Endothelial cell of umbilical vein (primary cell): Measurements from ENCODE around the gene BRINP2. TPM values are rescaled to one million over a fixed set of nuclear protein-coding genes. Genes with fewer than 3 reads are reported as not detected.

Source experiments
- BruUV-seq: library from RNA; stranded (reverse); fragments of 400-500 nt; replicated peaks from 2 replicates; lab custom pipeline; 2021; lab: Mats Ljungman, UMichigan
- CTCF ChIA-PET: fragments of 300-600, 350-600 bp; sonication (Branson Sonifier 250); formaldehyde crosslinking; loops from one replicate; lab custom pipeline; 2021; ENCODE audit warnings: antibody characterized with exemption, inconsistent platforms; lab: Charles Lee
- POLR2A ChIA-PET: fragments of 300-600, 350-600 bp; sonication (Branson Sonifier 250); formaldehyde crosslinking; loops from one replicate; lab custom pipeline; 2021; ENCODE audit warnings: antibody characterized with exemption, inconsistent platforms; lab: Charles Lee
- DNase-seq: peaks from one replicate; pipeline ENCODE4 v3.0.0-alpha.2; 2011; ENCODE audit warnings: low read depth, low spot score
- FAIRE-seq: peaks from 2 replicates; lab custom pipeline; 2011; peaks lifted over from hg19 to GRCh38; lab: Jason Lieb, UNC
- H2AFZ ChIP-seq: 2 replicates; pipeline ENCODE4 v1.6.0; 2012; ENCODE audit warnings: low read depth, low read length, control low read depth, inconsistent platforms
- H3K27ac ChIP-seq: 2 replicates; pipeline ENCODE4 v1.5.1; 2011; ENCODE audit warnings: low read depth, mild to moderate bottlenecking, control low read depth, low read length, moderate library complexity; ENCODE audit not compliant: insufficient read depth
- H3K27me3 ChIP-seq, 2 experiments: 2 replicates each; pipeline versions ENCODE4 v1.6.0 to v1.6.1; 2011; ENCODE audit warnings: low read length in 2 of 2, mixed read lengths in 1 of 2; ENCODE audit not compliant: control insufficient read depth in 2 of 2, insufficient read depth in 2 of 2
- H3K36me3 ChIP-seq, 2 experiments: 2 replicates in 1 of 2; 3 replicates in 1 of 2; pipeline ENCODE4 v1.5.1; 2011; ENCODE audit warnings: low read length in 2 of 2, mild to moderate bottlenecking in 1 of 2, moderate library complexity in 1 of 2; ENCODE audit not compliant: control insufficient read depth in 2 of 2, insufficient read depth in 2 of 2; ENCODE audit errors: extremely low read depth in 1 of 2
- H3K4me1 ChIP-seq: 3 replicates; pipeline ENCODE4 v1.5.1; 2011; ENCODE audit warnings: mild to moderate bottlenecking, low read length; ENCODE audit not compliant: control insufficient read depth, insufficient read depth; ENCODE audit errors: extremely low read depth
- H3K4me2 ChIP-seq: 2 replicates; pipeline ENCODE4 v1.6.1; 2011; ENCODE audit warnings: low read length, control low read depth, mixed read lengths; ENCODE audit not compliant: insufficient read depth
- H3K4me3 ChIP-seq, 3 experiments: fragments of 200-600 bp in 1 of 3; sonication (generic), shearing (Covaris generic) in 1 of 3; replicated peaks in 1 of 3; 2 replicates each; pipeline ENCODE4 v1.5.1; 2011 to 2016; ENCODE audit warnings: control low read depth in 3 of 3, low read length in 3 of 3, mild to moderate bottlenecking in 2 of 3, inconsistent platforms in 1 of 3, low read depth in 1 of 3, moderate library complexity in 1 of 3; ENCODE audit not compliant: insufficient read depth in 1 of 3
- H3K79me2 ChIP-seq: 2 replicates; pipeline ENCODE4 v1.6.0; 2012; ENCODE audit warnings: low read length, inconsistent platforms; ENCODE audit not compliant: control insufficient read depth, insufficient read depth
- H3K9ac ChIP-seq: replicated peaks from 2 replicates; pipeline ENCODE3; 2011; ENCODE audit warnings: low read length, control low read depth; ENCODE audit not compliant: insufficient read depth; ENCODE audit errors: extremely low read depth
- H3K9me1 ChIP-seq: replicated peaks from 3 replicates; pipeline ENCODE4 v1.6.0; 2011; ENCODE audit warnings: mild to moderate bottlenecking, low read length; ENCODE audit not compliant: control insufficient read depth, insufficient read depth; ENCODE audit errors: extremely low read depth
- H3K9me3 ChIP-seq: replicated peaks from 2 replicates; pipeline ENCODE4 v1.5.1; 2012; ENCODE audit warnings: low read length, inconsistent platforms; ENCODE audit not compliant: control insufficient read depth, insufficient read depth
- H4K20me1 ChIP-seq: replicated peaks from 2 replicates; pipeline ENCODE3; 2011; ENCODE audit warnings: mild to moderate bottlenecking, low read length; ENCODE audit not compliant: control insufficient read depth, insufficient read depth; ENCODE audit errors: extremely low read depth
- EZH2 ChIP-seq: IDR thresholded peaks from 2 replicates; pipeline ENCODE4 v1.6.1; 2012; ENCODE audit warnings: borderline replicate concordance, low read depth, mild to moderate bottlenecking, moderate library complexity, low read length, inconsistent platforms; ENCODE audit not compliant: severe bottlenecking
- FOS ChIP-seq: IDR thresholded peaks from 2 replicates; pipeline ENCODE4 v1.6.1; 2011; ENCODE audit warnings: mild to moderate bottlenecking, low read length, moderate library complexity, borderline replicate concordance; ENCODE audit not compliant: insufficient read depth
- GATA2 ChIP-seq: IDR thresholded peaks from 2 replicates; pipeline ENCODE4 v1.7.0; 2011; ENCODE audit warnings: low read depth, mild to moderate bottlenecking, moderate library complexity, mixed read lengths, low read length; ENCODE audit not compliant: insufficient read length, insufficient read depth
- JUN ChIP-seq: IDR thresholded peaks from 2 replicates; pipeline ENCODE4 v1.6.1; 2011; ENCODE audit warnings: borderline replicate concordance, low read depth; ENCODE audit not compliant: insufficient read length, insufficient read depth
- MYC ChIP-seq: IDR thresholded peaks from one replicate; pipeline ENCODE4 v1.6.1; 2011; ENCODE audit warnings: mild to moderate bottlenecking, low read depth, low read length
- POLR2A ChIP-seq: IDR thresholded peaks from 2 replicates; pipeline ENCODE4 v1.6.1; 2012; ENCODE audit warnings: low read depth, mild to moderate bottlenecking, control low read depth, low read length
- POLR2AphosphoS5 ChIP-seq: IDR thresholded peaks from 2 replicates; pipeline ENCODE4 v1.6.1; 2012; ENCODE audit warnings: low read depth, mild to moderate bottlenecking, control low read depth, low read length, moderate library complexity; ENCODE audit not compliant: insufficient read depth
- dilution Hi-C: fragments of 300-500 bp; cut with MboI; formaldehyde crosslinking; loops from one replicate; pipeline ENCODE4 v1.15.0; 2019; ENCODE audit warnings: low sequenced_read_pairs; ENCODE audit not compliant: extremely low pct_ligation_motif_present
- intact Hi-C: fragments of 100-400 bp; cut with micrococcal nuclease; formaldehyde crosslinking; loops from one replicate; pipeline ENCODE4 v1.10.0; 2022
- polyA plus RNA-seq, 4 experiments: library from polyadenylated mRNA; depleted of rRNA in 3 of 4; stranded (reverse) in 3 of 4; unstranded in 1 of 4; fragments of >200 nt; gene quantifications; 2 replicates each; pipeline versions ENCODE4 v1.2.1 to v1.2.3, GENCODE V29; 2011 to 2012; ENCODE audit warnings: missing spikeins in 1 of 4
- total RNA-seq: library from RNA; stranded (reverse); gene quantifications from 2 replicates; pipeline ENCODE4 v1.2.3, GENCODE V29; 2021
- TF ChIP-seq, protein P1 (sequence below), 2 donors: IDR thresholded peaks; 1 replicate in 1 of 2; 2 replicates in 1 of 2; pipeline ENCODE4 v1.5.1; 2011; ENCODE audit warnings: low read length in 2 of 2, mild to moderate bottlenecking in 2 of 2, moderate library complexity in 2 of 2, control low read depth in 1 of 2, inconsistent platforms in 1 of 2, low read depth in 1 of 2; ENCODE audit not compliant: insufficient read depth in 1 of 2; ENCODE audit errors: extremely low read depth in 1 of 2
- TF ChIP-seq, protein P2 (sequence below): IDR thresholded peaks from 2 replicates; pipeline ENCODE4 v1.6.1; 2011; ENCODE audit not compliant: insufficient read depth, insufficient read length

The BRINP2 gene
- total and polyA plus RNA-seq, 2 donors (not counting 3 experiments of a cell fraction or from before 2014, with no cell fraction given): not detected

DNA sequence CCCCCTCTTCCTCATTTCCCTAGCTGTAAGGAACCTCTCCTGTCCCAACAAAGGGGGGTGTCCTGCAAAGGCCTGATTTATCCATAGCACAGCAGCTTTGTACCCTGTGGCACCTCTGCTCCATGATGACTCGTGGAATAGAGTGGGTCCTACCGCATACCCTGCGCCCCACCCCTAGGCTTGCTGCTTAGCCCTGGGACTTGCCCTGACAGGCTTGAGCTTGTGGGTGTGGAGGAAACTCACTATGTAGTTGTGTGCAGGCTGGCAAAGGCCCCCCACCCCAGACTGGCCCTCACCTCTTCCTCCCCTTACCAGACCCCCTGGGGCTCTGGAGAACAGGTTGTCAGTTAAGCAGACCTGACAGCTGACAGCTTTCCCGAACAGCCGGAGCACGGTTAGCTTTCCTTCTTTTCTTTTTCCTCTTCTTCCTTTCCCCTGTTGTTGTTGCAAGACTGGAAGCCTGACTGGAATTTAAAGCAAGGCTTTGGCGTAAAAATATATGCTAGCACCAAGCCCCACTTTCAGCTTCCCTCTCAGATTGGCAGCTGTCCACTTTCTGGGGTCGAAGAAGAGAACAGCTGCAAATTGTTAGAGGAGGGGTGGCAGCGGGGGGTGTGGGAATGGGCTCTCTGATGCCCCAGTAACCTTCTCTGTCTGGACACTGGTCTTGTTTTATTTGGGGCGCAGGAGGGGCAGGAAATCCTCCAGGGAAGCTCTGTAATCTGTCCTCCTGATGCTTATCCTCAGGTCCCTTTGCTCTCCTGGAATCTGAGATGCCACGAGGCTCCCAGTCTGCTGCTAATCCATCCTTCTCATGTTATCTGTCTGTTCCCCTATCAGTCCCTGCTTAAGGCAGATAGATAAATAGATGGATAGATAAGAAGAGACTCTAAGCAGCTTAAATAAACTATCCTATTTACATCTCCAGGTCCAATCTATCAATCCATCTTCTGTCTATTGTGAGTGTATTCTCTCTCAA, 134.6 kb downstream of the BRINP2 start:
- Histone ChIP-seq H4K20me1 (no peaks in the 10 kb centered on the region), H3K9ac (no peak overlapping the region), H3K4me2 (no peak overlapping the region), H3K27ac (no peak overlapping the region), H2AFZ (no peak overlapping the region), H3K27me3 (no peaks in the 10 kb centered on the region), H3K79me2 (no peaks in the 10 kb centered on the region), H3K9me1 (no peaks in the 10 kb centered on the region), H3K4me3 (no peak overlapping the region), H3K9me3 (no peaks in the 10 kb centered on the region), H3K4me1 (no peaks in the 10 kb centered on the region), H3K36me3 (no peaks in the 10 kb centered on the region)
- DNase-seq (no peak), FAIRE-seq (no peak)
- dilution Hi-C loops (no loop called here), intact Hi-C loops (no loop called here)
- no TSS peak for BruUV-seq
- CTCF ChIA-PET: no interaction called here
- no peak for TF ChIP-seq FOS
- no peak for TF ChIP-seq EZH2
- TF ChIP-seq, protein P1, sequence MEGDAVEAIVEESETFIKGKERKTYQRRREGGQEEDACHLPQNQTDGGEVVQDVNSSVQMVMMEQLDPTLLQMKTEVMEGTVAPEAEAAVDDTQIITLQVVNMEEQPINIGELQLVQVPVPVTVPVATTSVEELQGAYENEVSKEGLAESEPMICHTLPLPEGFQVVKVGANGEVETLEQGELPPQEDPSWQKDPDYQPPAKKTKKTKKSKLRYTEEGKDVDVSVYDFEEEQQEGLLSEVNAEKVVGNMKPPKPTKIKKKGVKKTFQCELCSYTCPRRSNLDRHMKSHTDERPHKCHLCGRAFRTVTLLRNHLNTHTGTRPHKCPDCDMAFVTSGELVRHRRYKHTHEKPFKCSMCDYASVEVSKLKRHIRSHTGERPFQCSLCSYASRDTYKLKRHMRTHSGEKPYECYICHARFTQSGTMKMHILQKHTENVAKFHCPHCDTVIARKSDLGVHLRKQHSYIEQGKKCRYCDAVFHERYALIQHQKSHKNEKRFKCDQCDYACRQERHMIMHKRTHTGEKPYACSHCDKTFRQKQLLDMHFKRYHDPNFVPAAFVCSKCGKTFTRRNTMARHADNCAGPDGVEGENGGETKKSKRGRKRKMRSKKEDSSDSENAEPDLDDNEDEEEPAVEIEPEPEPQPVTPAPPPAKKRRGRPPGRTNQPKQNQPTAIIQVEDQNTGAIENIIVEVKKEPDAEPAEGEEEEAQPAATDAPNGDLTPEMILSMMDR (IDR thresholded peaks at IDR 0.05; ENCODE audit: extremely low read depth in 1 of 2, insufficient read depth in 1 of 2, low read depth in 1 of 2, low read length in 2 of 2): no peak
- TF ChIP-seq POLR2AphosphoS5: no peak
- no peak for TF ChIP-seq POLR2A
- TF ChIP-seq, protein P2, sequence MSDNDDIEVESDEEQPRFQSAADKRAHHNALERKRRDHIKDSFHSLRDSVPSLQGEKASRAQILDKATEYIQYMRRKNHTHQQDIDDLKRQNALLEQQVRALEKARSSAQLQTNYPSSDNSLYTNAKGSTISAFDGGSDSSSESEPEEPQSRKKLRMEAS: no peak
- no peak for TF ChIP-seq GATA2
- no peak for TF ChIP-seq MYC
- TF ChIP-seq JUN: no peak
- POLR2A ChIA-PET: no interaction called here
